Endothelial cell of umbilical vein (primary cell): Measurements from ENCODE around the gene CNR2. TPM values are rescaled to one million over a fixed set of nuclear protein-coding genes. Genes with fewer than 3 reads are reported as not detected.

Experiments used
- BruUV-seq: library from RNA; stranded (reverse); fragments of 400-500 nt; replicated peaks from 2 replicates; lab custom pipeline; 2021; lab: Mats Ljungman, UMichigan
- CTCF ChIA-PET: fragments of 300-600, 350-600 bp; sonication (Branson Sonifier 250); formaldehyde crosslinking; loops from one replicate; lab custom pipeline; 2021; ENCODE audit warnings: antibody characterized with exemption, inconsistent platforms; lab: Charles Lee
- POLR2A ChIA-PET: fragments of 300-600, 350-600 bp; sonication (Branson Sonifier 250); formaldehyde crosslinking; loops from one replicate; lab custom pipeline; 2021; ENCODE audit warnings: antibody characterized with exemption, inconsistent platforms; lab: Charles Lee
- DNase-seq: peaks from one replicate; pipeline ENCODE4 v3.0.0-alpha.2; 2011; ENCODE audit warnings: low read depth, low spot score
- FAIRE-seq: peaks from 2 replicates; lab custom pipeline; 2011; peaks lifted over from hg19 to GRCh38; lab: Jason Lieb, UNC
- H2AFZ ChIP-seq: 2 replicates; pipeline ENCODE4 v1.6.0; 2012; ENCODE audit warnings: low read depth, low read length, control low read depth, inconsistent platforms
- H3K27ac ChIP-seq: 2 replicates; pipeline ENCODE4 v1.5.1; 2011; ENCODE audit warnings: low read depth, mild to moderate bottlenecking, control low read depth, low read length, moderate library complexity; ENCODE audit not compliant: insufficient read depth
- H3K27me3 ChIP-seq, 2 experiments: 2 replicates each; pipeline versions ENCODE4 v1.6.0 to v1.6.1; 2011; ENCODE audit warnings: low read length in 2 of 2, mixed read lengths in 1 of 2; ENCODE audit not compliant: control insufficient read depth in 2 of 2, insufficient read depth in 2 of 2
- H3K36me3 ChIP-seq, 2 experiments: 2 replicates in 1 of 2; 3 replicates in 1 of 2; pipeline ENCODE4 v1.5.1; 2011; ENCODE audit warnings: low read length in 2 of 2, mild to moderate bottlenecking in 1 of 2, moderate library complexity in 1 of 2; ENCODE audit not compliant: control insufficient read depth in 2 of 2, insufficient read depth in 2 of 2; ENCODE audit errors: extremely low read depth in 1 of 2
- H3K4me1 ChIP-seq: 3 replicates; pipeline ENCODE4 v1.5.1; 2011; ENCODE audit warnings: mild to moderate bottlenecking, low read length; ENCODE audit not compliant: control insufficient read depth, insufficient read depth; ENCODE audit errors: extremely low read depth
- H3K4me2 ChIP-seq: 2 replicates; pipeline ENCODE4 v1.6.1; 2011; ENCODE audit warnings: low read length, control low read depth, mixed read lengths; ENCODE audit not compliant: insufficient read depth
- H3K4me3 ChIP-seq, 3 experiments: fragments of 200-600 bp in 1 of 3; sonication (generic), shearing (Covaris generic) in 1 of 3; replicated peaks in 1 of 3; 2 replicates each; pipeline ENCODE4 v1.5.1; 2011 to 2016; ENCODE audit warnings: control low read depth in 3 of 3, low read length in 3 of 3, mild to moderate bottlenecking in 2 of 3, inconsistent platforms in 1 of 3, low read depth in 1 of 3, moderate library complexity in 1 of 3; ENCODE audit not compliant: insufficient read depth in 1 of 3
- H3K79me2 ChIP-seq: 2 replicates; pipeline ENCODE4 v1.6.0; 2012; ENCODE audit warnings: low read length, inconsistent platforms; ENCODE audit not compliant: control insufficient read depth, insufficient read depth
- H3K9ac ChIP-seq: replicated peaks from 2 replicates; pipeline ENCODE3; 2011; ENCODE audit warnings: low read length, control low read depth; ENCODE audit not compliant: insufficient read depth; ENCODE audit errors: extremely low read depth
- H3K9me1 ChIP-seq: replicated peaks from 3 replicates; pipeline ENCODE4 v1.6.0; 2011; ENCODE audit warnings: mild to moderate bottlenecking, low read length; ENCODE audit not compliant: control insufficient read depth, insufficient read depth; ENCODE audit errors: extremely low read depth
- H3K9me3 ChIP-seq: replicated peaks from 2 replicates; pipeline ENCODE4 v1.5.1; 2012; ENCODE audit warnings: low read length, inconsistent platforms; ENCODE audit not compliant: control insufficient read depth, insufficient read depth
- H4K20me1 ChIP-seq: replicated peaks from 2 replicates; pipeline ENCODE3; 2011; ENCODE audit warnings: mild to moderate bottlenecking, low read length; ENCODE audit not compliant: control insufficient read depth, insufficient read depth; ENCODE audit errors: extremely low read depth
- CTCF ChIP-seq, 2 donors: IDR thresholded peaks; 1 replicate in 1 of 2; 2 replicates in 1 of 2; pipeline ENCODE4 v1.5.1; 2011; ENCODE audit warnings: low read length in 2 of 2, mild to moderate bottlenecking in 2 of 2, moderate library complexity in 2 of 2, control low read depth in 1 of 2, inconsistent platforms in 1 of 2, low read depth in 1 of 2; ENCODE audit not compliant: insufficient read depth in 1 of 2; ENCODE audit errors: extremely low read depth in 1 of 2
- EZH2 ChIP-seq: IDR thresholded peaks from 2 replicates; pipeline ENCODE4 v1.6.1; 2012; ENCODE audit warnings: borderline replicate concordance, low read depth, mild to moderate bottlenecking, moderate library complexity, low read length, inconsistent platforms; ENCODE audit not compliant: severe bottlenecking
- FOS ChIP-seq: IDR thresholded peaks from 2 replicates; pipeline ENCODE4 v1.6.1; 2011; ENCODE audit warnings: mild to moderate bottlenecking, low read length, moderate library complexity, borderline replicate concordance; ENCODE audit not compliant: insufficient read depth
- GATA2 ChIP-seq: IDR thresholded peaks from 2 replicates; pipeline ENCODE4 v1.7.0; 2011; ENCODE audit warnings: low read depth, mild to moderate bottlenecking, moderate library complexity, mixed read lengths, low read length; ENCODE audit not compliant: insufficient read length, insufficient read depth
- JUN ChIP-seq: IDR thresholded peaks from 2 replicates; pipeline ENCODE4 v1.6.1; 2011; ENCODE audit warnings: borderline replicate concordance, low read depth; ENCODE audit not compliant: insufficient read length, insufficient read depth
- MAX ChIP-seq: IDR thresholded peaks from 2 replicates; pipeline ENCODE4 v1.6.1; 2011; ENCODE audit not compliant: insufficient read depth, insufficient read length
- MYC ChIP-seq: IDR thresholded peaks from one replicate; pipeline ENCODE4 v1.6.1; 2011; ENCODE audit warnings: mild to moderate bottlenecking, low read depth, low read length
- POLR2A ChIP-seq: IDR thresholded peaks from 2 replicates; pipeline ENCODE4 v1.6.1; 2012; ENCODE audit warnings: low read depth, mild to moderate bottlenecking, control low read depth, low read length
- POLR2AphosphoS5 ChIP-seq: IDR thresholded peaks from 2 replicates; pipeline ENCODE4 v1.6.1; 2012; ENCODE audit warnings: low read depth, mild to moderate bottlenecking, control low read depth, low read length, moderate library complexity; ENCODE audit not compliant: insufficient read depth
- dilution Hi-C: fragments of 300-500 bp; cut with MboI; formaldehyde crosslinking; loops from one replicate; pipeline ENCODE4 v1.15.0; 2019; ENCODE audit warnings: low sequenced_read_pairs; ENCODE audit not compliant: extremely low pct_ligation_motif_present
- intact Hi-C: fragments of 100-400 bp; cut with micrococcal nuclease; formaldehyde crosslinking; loops from one replicate; pipeline ENCODE4 v1.10.0; 2022
- polyA plus RNA-seq, 4 experiments: library from polyadenylated mRNA; depleted of rRNA in 3 of 4; stranded (reverse) in 3 of 4; unstranded in 1 of 4; fragments of >200 nt; gene quantifications; 2 replicates each; pipeline versions ENCODE4 v1.2.1 to v1.2.3, GENCODE V29; 2011 to 2012; ENCODE audit warnings: missing spikeins in 1 of 4
- total RNA-seq: library from RNA; stranded (reverse); gene quantifications from 2 replicates; pipeline ENCODE4 v1.2.3, GENCODE V29; 2021

The CNR2 gene
- total and polyA plus RNA-seq, 2 donors (not counting 3 experiments of a cell fraction or from before 2014, with no cell fraction given) = not detected

- POLR2A ChIA-PET = interaction anchor here (0.6 to 1.0 kb wide), 2 partner anchors 11 to 49 kb away, joined by 4 to 5 read pairs; no protein-coding TSS in a partner anchor
- no peak overlapping the region for H3K27ac ChIP-seq
- intact Hi-C loops = no loop called here
Observed at GRCh38 chr1:23896491-23896890, 16.7 kb downstream of the CNR2 start.

More at GRCh38 chr1:23896491-23896890, 16.7 kb downstream of the CNR2 start:
- no peak for FAIRE-seq
- H3K36me3 ChIP-seq = no peaks in the 10 kb centered on the region
- no peak overlapping the region for H3K4me2 ChIP-seq
- no TSS peak for BruUV-seq
- no peaks in the 10 kb centered on the region for H3K4me1 ChIP-seq
- no peaks in the 10 kb centered on the region for H3K9me3 ChIP-seq
- no peak overlapping the region for H3K4me3 ChIP-seq
- H3K9ac ChIP-seq = no peak overlapping the region
- peaks cover 5% of the 10 kb centered on the region in 2 experiments for H3K27me3 ChIP-seq
- dilution Hi-C loops = no loop called here
- H3K9me1 ChIP-seq = no peaks in the 10 kb centered on the region
- no peaks in the 10 kb centered on the region for H4K20me1 ChIP-seq
- CTCF ChIA-PET = interaction anchor here (0.6 to 2.0 kb wide), 5 partner anchors 10 to 86 kb away, joined by 3 to 4 read pairs (median 3); no protein-coding TSS in a partner anchor
- TF ChIP-seq POLR2AphosphoS5 (no peak), POLR2A (no peak), JUN (no peak), GATA2 (no peak), FOS (no peak), EZH2 (no peak), MYC (no peak), CTCF (IDR thresholded peaks at IDR 0.05; ENCODE audit: extremely low read depth in 1 of 2, insufficient read depth in 1 of 2, low read depth in 1 of 2, low read length in 2 of 2) (no peak), MAX (no peak)
- no peak overlapping the region for H2AFZ ChIP-seq
- no peaks in the 10 kb centered on the region for H3K79me2 ChIP-seq
- no peak for DNase-seq
